Hepatocyte (in vitro differentiated cells): ENCODE data around the gene SMIM33. TPM values are rescaled to one million over a fixed set of nuclear protein-coding genes. Genes with fewer than 3 reads are reported as not detected.

ENCODE experiments used
- DNase-seq: peaks from one replicate; pipeline ENCODE4 v3.0.0-alpha.2; 2016; ENCODE audit warnings: low spot score
- H2AFZ ChIP-seq: fragments of 200-600 bp; sonication (generic); 2 replicates; pipeline ENCODE4 v1.6.0; 2016; ENCODE audit warnings: antibody characterized with exemption, mild to moderate bottlenecking
- H3K27ac ChIP-seq: fragments of 200-600 bp; sonication (generic); 2 replicates; pipeline ENCODE4 v1.5.1; 2016; ENCODE audit warnings: mild to moderate bottlenecking
- H3K27me3 ChIP-seq: fragments of 200-600 bp; sonication (generic); 2 replicates; pipeline ENCODE4 v1.6.1; 2016
- H3K36me3 ChIP-seq: fragments of 200-600 bp; sonication (generic); replicated peaks from 2 replicates; pipeline ENCODE4 v1.5.1; 2016; ENCODE audit warnings: low read depth; ENCODE audit not compliant: insufficient read depth
- H3K4me1 ChIP-seq: fragments of 200-600 bp; sonication (generic); 2 replicates; pipeline ENCODE4 v1.5.1; 2016; ENCODE audit warnings: mild to moderate bottlenecking, moderate library complexity; ENCODE audit not compliant: insufficient read depth
- H3K4me2 ChIP-seq: fragments of 200-600 bp; sonication (generic); 2 replicates; pipeline ENCODE4 v1.6.0; 2016
- H3K4me3 ChIP-seq: fragments of 200-600 bp; sonication (generic); 2 replicates; pipeline ENCODE4 v1.5.1; 2016; ENCODE audit warnings: mild to moderate bottlenecking
- H3K79me2 ChIP-seq: fragments of 200-600 bp; sonication (generic); 2 replicates; pipeline ENCODE4 v1.6.0; 2017; ENCODE audit warnings: mild to moderate bottlenecking
- H3K9me2 ChIP-seq: fragments of 200-600 bp; sonication (generic); replicated peaks from 2 replicates; pipeline ENCODE4 v1.6.0; 2017; ENCODE audit warnings: mild to moderate bottlenecking; ENCODE audit not compliant: insufficient read depth
- H3K9me3 ChIP-seq: fragments of 200-600 bp; sonication (generic); 2 replicates; pipeline ENCODE4 v1.5.1; 2016; ENCODE audit warnings: low read depth, mild to moderate bottlenecking
- H4K20me1 ChIP-seq: fragments of 200-600 bp; sonication (generic); 2 replicates; pipeline ENCODE4 v1.6.0; 2016; ENCODE audit warnings: mild to moderate bottlenecking; ENCODE audit not compliant: insufficient read depth, poor library complexity, severe bottlenecking
- EZH2 ChIP-seq: fragments of 200-600 bp; sonication (generic); IDR thresholded peaks from 2 replicates; pipeline ENCODE4 v1.6.1; 2016; ENCODE audit warnings: antibody characterized with exemption, mild to moderate bottlenecking, borderline replicate concordance
- EZH2phosphoT487 ChIP-seq: fragments of 200-600 bp; sonication (generic); IDR thresholded peaks from one replicate; pipeline ENCODE4 v1.6.1; 2018; ENCODE audit warnings: antibody characterized with exemption, mild to moderate bottlenecking, low read depth, moderate library complexity; ENCODE audit not compliant: unreplicated experiment, severe bottlenecking
- WGBS: methylation state at CpG from one replicate; pipeline ENCODE4 v1.1.6; 2016; ENCODE audit warnings: low lambda C conversion rate; ENCODE audit errors: missing lambda C conversion rate; 5-methylcytosine and 5-hydroxymethylcytosine counted together
- polyA plus RNA-seq: library from polyadenylated mRNA; unstranded; fragments of >200 nt; fragmentation: Nextera tagmentation; extraction: Ambion mirVana; gene quantifications from 2 replicates; pipeline ENCODE4 v1.2.1, GENCODE V29; 2016
- total RNA-seq: library from RNA; depleted of rRNA; stranded (reverse); fragments of >200 nt; gene quantifications from 2 replicates; pipeline ENCODE4 v1.2.3, GENCODE V29; 2014
- TF ChIP-seq, protein P1 (sequence below): fragments of 200-600 bp; sonication (generic); IDR thresholded peaks from 2 replicates; pipeline ENCODE4 v1.5.1; 2016; ENCODE audit warnings: antibody characterized with exemption, mild to moderate bottlenecking; ENCODE audit not compliant: poor library complexity

Gene SMIM33
- total and polyA plus RNA-seq, 2 experiments from 2014 or later, result not detected

DNA sequence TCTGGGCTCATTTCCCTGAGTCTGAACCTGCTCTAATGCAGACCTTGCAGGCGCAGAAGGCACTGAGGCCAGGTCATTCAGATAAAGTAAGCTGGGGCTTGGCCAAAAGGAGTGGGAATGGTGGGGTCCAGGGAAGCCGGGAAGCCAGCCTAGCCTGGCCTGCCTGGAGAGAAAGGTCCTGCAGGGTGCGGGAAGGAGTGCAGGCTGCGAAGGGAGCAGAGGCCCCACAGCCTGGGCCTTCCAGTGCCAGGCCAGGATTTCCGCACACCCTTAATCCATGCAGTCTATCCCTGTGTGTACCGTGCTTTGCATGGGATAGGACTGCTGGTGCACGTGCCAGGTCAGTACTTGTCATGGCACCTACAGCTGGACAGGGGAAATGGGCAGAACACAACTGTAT, 15.4 kb downstream of the SMIM33 start:
- no peak overlapping the region for H3K4me2 ChIP-seq
- TF ChIP-seq, protein P1, sequence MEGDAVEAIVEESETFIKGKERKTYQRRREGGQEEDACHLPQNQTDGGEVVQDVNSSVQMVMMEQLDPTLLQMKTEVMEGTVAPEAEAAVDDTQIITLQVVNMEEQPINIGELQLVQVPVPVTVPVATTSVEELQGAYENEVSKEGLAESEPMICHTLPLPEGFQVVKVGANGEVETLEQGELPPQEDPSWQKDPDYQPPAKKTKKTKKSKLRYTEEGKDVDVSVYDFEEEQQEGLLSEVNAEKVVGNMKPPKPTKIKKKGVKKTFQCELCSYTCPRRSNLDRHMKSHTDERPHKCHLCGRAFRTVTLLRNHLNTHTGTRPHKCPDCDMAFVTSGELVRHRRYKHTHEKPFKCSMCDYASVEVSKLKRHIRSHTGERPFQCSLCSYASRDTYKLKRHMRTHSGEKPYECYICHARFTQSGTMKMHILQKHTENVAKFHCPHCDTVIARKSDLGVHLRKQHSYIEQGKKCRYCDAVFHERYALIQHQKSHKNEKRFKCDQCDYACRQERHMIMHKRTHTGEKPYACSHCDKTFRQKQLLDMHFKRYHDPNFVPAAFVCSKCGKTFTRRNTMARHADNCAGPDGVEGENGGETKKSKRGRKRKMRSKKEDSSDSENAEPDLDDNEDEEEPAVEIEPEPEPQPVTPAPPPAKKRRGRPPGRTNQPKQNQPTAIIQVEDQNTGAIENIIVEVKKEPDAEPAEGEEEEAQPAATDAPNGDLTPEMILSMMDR, result no peak

DNA sequence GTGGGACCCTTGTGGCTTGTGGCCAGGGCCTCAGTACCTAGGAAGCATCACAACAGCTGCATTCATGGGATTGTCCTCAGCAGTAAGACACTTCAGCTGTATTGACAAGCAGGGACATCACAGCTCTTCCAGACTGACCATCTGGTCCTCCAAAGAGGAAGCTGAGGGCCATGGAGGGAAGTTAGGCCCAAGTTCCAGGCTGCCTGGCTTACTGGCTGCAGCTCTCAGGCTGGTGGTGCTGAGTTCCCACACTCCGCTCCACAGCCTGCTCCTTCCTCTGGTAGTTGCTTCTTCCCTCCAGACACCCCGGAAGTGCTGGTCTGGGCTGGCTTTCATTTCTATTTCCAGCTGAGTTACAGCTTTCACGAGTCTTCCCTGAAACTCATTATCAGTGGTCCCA, 17.5 kb downstream of the SMIM33 start:
- H2AFZ ChIP-seq, result no peak overlapping the region

More for the DNA sequence above, 15.4 kb downstream of the SMIM33 start:
- H3K36me3 ChIP-seq, result no peaks in the 10 kb centered on the region
- no peak overlapping the region for H3K27ac ChIP-seq
- no peaks in the 10 kb centered on the region for H3K79me2 ChIP-seq
- no peak overlapping the region for H2AFZ ChIP-seq
- DNase-seq, result no peak
- peaks cover 9% of the 10 kb centered on the region for H3K4me1 ChIP-seq
- 64% methylated on average over 7 of the region's 7 CpGs for WGBS
- H4K20me1 ChIP-seq, result no peaks in the 10 kb centered on the region
- H3K9me2 ChIP-seq, result no peaks in the 10 kb centered on the region
- no peaks in the 10 kb centered on the region for H3K27me3 ChIP-seq
- H3K4me3 ChIP-seq, result no peak overlapping the region
- H3K9me3 ChIP-seq, result no peaks in the 10 kb centered on the region

DNA sequence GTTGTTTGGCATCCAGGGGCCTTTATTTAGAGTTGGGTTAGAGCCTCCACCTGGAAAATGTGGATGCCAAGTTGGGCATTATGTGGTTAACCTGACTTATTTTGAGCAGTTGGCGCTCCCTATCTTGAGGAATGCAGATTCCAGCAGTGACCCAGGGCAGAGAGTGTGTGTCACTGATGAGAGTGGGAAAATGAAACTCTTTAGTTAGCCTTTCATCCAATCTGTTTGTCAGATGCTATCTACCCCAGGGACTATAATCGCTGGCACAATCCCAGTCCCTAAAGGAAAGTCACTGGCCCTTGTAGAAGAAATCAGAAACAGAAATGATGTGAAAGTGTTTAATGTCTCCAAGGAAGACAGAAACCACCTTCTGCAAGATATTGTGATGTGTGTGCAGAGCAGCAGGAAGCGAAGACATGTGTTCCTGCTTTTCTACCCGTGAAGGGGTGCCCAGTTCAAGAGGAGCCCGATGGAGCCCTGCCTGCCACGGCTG, 21.9 kb downstream of the SMIM33 start:
- no peak overlapping the region for H3K4me3 ChIP-seq
- WGBS, result 40% methylated on average over 6 of the region's 6 CpGs
- H3K4me2 ChIP-seq, result no peak overlapping the region
- H3K27me3 ChIP-seq, result no peaks in the 10 kb centered on the region
- no peaks in the 10 kb centered on the region for H3K9me2 ChIP-seq
- DNase-seq, result no peak
- no peaks in the 10 kb centered on the region for H3K36me3 ChIP-seq
- no peak overlapping the region for H3K27ac ChIP-seq
- H4K20me1 ChIP-seq, result no peaks in the 10 kb centered on the region
- no peaks in the 10 kb centered on the region for H3K79me2 ChIP-seq
- no peaks in the 10 kb centered on the region for H3K4me1 ChIP-seq
- no peaks in the 10 kb centered on the region for H3K9me3 ChIP-seq
- no peak overlapping the region for H2AFZ ChIP-seq
- TF ChIP-seq EZH2phosphoT487 (no peak), EZH2 (no peak)
- TF ChIP-seq, protein P1, result no peak

More for the DNA sequence above, 17.5 kb downstream of the SMIM33 start:
- H3K36me3 ChIP-seq, result no peaks in the 10 kb centered on the region
- no peaks in the 10 kb centered on the region for H3K4me1 ChIP-seq
- no peak for TF ChIP-seq EZH2phosphoT487
- TF ChIP-seq EZH2, result no peak
- TF ChIP-seq, protein P1, result no peak
- no peaks in the 10 kb centered on the region for H3K27me3 ChIP-seq
- H3K9me3 ChIP-seq, result no peaks in the 10 kb centered on the region
- H3K79me2 ChIP-seq, result no peaks in the 10 kb centered on the region
- H3K27ac ChIP-seq, result no peak overlapping the region
- no peaks in the 10 kb centered on the region for H4K20me1 ChIP-seq
- no peaks in the 10 kb centered on the region for H3K9me2 ChIP-seq
- DNase-seq, result no peak
- no peak overlapping the region for H3K4me2 ChIP-seq
- 79% methylated on average over 3 of the region's 3 CpGs for WGBS
- H3K4me3 ChIP-seq, result no peak overlapping the region

DNA sequence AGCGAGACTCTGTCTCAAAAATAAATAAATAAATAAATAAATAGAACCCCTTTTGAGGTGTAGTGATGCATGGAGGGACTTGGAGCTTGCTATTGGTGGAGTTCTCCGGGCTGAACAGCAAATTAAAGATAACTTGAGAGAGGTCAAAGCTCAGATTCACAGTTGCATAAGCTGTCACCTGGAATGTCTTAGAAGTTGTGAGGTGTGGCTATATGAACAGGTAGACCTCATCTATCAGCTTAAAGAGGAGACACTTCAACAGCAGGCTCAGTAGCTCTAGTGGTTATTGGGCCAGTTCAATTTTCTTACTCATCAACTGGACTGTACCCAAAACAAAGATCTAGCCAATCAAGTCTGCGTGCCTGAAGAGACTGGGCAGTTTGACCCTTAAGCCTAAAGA, 23.5 kb downstream of the SMIM33 start:
- WGBS, result 92% methylated on average over 3 of the region's 3 CpGs
- H3K9me3 ChIP-seq, result no peaks in the 10 kb centered on the region
- no peak for TF ChIP-seq EZH2
- TF ChIP-seq, protein P1, result no peak
- TF ChIP-seq EZH2phosphoT487, result no peak
- no peak overlapping the region for H2AFZ ChIP-seq
- H3K4me1 ChIP-seq, result no peaks in the 10 kb centered on the region
- no peaks in the 10 kb centered on the region for H4K20me1 ChIP-seq
- H3K4me2 ChIP-seq, result no peak overlapping the region
- H3K79me2 ChIP-seq, result no peaks in the 10 kb centered on the region
- H3K9me2 ChIP-seq, result no peaks in the 10 kb centered on the region
- no peak for DNase-seq
- H3K27ac ChIP-seq, result no peak overlapping the region
- H3K36me3 ChIP-seq, result no peaks in the 10 kb centered on the region
- H3K4me3 ChIP-seq, result no peak overlapping the region
- no peaks in the 10 kb centered on the region for H3K27me3 ChIP-seq
